ENCODE results near the gene PLN. TPM values are rescaled to one million over a fixed set of nuclear protein-coding genes. Genes with fewer than 3 reads are reported as not detected.

Gene PLN
- total and polyA plus RNA-seq, 2 experiments from 2014 or later, result not detected

- 97% methylated on average over 2 of the region's 2 CpGs for WGBS, 2 experiments (ENCODE audit: low coverage in 1 of 2, low lambda C conversion rate in 2 of 2, missing lambda C conversion rate in 2 of 2)
- Histone ChIP-seq H3K9me3 (ENCODE audit: low read depth) (no peaks in the 10 kb centered on the region), H3K79me2 (ENCODE audit: insufficient read depth) (peaks cover 88% of the 10 kb centered on the region)
Observed at GRCh38 chr6:118536478-118536877, 11.6 kb upstream of the PLN start.

GRCh38 chr6:118537574-118537973, 10.5 kb upstream of the PLN start:
- Histone ChIP-seq H3K9me3 (ENCODE audit: low read depth) (no peaks in the 10 kb centered on the region), H3K9me2 (ENCODE audit: insufficient read depth) (no peaks in the 10 kb centered on the region), H4K20me1 (ENCODE audit: insufficient read depth) (no peaks in the 10 kb centered on the region), H3K36me3 (ENCODE audit: low read depth) (no peaks in the 10 kb centered on the region), H3K4me2 (ENCODE audit: unreplicated experiment) (no peak overlapping the region), H3K27me3 (replicated peaks; ENCODE audit: insufficient read depth) (no peaks in the 10 kb centered on the region), H3K4me1 (ENCODE audit: insufficient read depth) (peaks cover 37% of the 10 kb centered on the region), H3K27ac (no peak overlapping the region), H3K79me2 (ENCODE audit: insufficient read depth) (peaks cover 86% of the 10 kb centered on the region), H2AFZ (no peak overlapping the region), H3F3A (ENCODE audit: insufficient read depth) (peaks cover 10% of the 10 kb centered on the region), H3K4me3 (no peak overlapping the region), H3K9ac (no peak overlapping the region)
- no peak for TF ChIP-seq EZH2phosphoT487 (IDR thresholded peaks at IDR 0.05; ENCODE audit: insufficient read depth, low read depth)
- TF ChIP-seq EZH2 (IDR thresholded peaks at IDR 0.05; ENCODE audit: insufficient read depth, poor library complexity, severe bottlenecking), result no peak
- peak; percentile 19 for DNase-seq
- 47 to 55% methylated on average over 2 of the region's 2 CpGs for WGBS, 2 experiments (ENCODE audit: low coverage in 1 of 2, low lambda C conversion rate in 2 of 2, missing lambda C conversion rate in 2 of 2)
- in situ Hi-C loops (cut with MboI), result no loop called here

More at GRCh38 chr6:118536478-118536877, 11.6 kb upstream of the PLN start:
- H3F3A ChIP-seq (ENCODE audit: insufficient read depth), result 0 out of 2 replicates have a peak, but pooled peaks cover 5% of the 10 kb centered on the region
- no peaks in the 10 kb centered on the region for H3K9me2 ChIP-seq (ENCODE audit: insufficient read depth)
- peaks cover 26% of the 10 kb centered on the region for H3K4me1 ChIP-seq (ENCODE audit: insufficient read depth)
- H3K4me2 ChIP-seq (ENCODE audit: unreplicated experiment), result no peak overlapping the region
- TF ChIP-seq EZH2 (IDR thresholded peaks at IDR 0.05; ENCODE audit: insufficient read depth, poor library complexity, severe bottlenecking), result no peak
- no peak for TF ChIP-seq EZH2phosphoT487 (IDR thresholded peaks at IDR 0.05; ENCODE audit: insufficient read depth, low read depth)
- DNase-seq, result no peak
- H3K36me3 ChIP-seq (ENCODE audit: low read depth), result peaks cover 3% of the 10 kb centered on the region; the same call in 1 of the 2 replicates
- H2AFZ ChIP-seq, result no peak overlapping the region
- no peaks in the 10 kb centered on the region for H3K27me3 ChIP-seq (replicated peaks; ENCODE audit: insufficient read depth)
- H4K20me1 ChIP-seq (ENCODE audit: insufficient read depth), result no peaks in the 10 kb centered on the region
- H3K4me3 ChIP-seq, result no peak overlapping the region
- no peak overlapping the region for H3K9ac ChIP-seq
- H3K27ac ChIP-seq, result no peak overlapping the region
- in situ Hi-C loops (cut with MboI), result no loop called here

- no peaks in the 10 kb centered on the region for H4K20me1 ChIP-seq (ENCODE audit: insufficient read depth)
- no peaks in the 10 kb centered on the region for H3K27me3 ChIP-seq (replicated peaks; ENCODE audit: insufficient read depth)
- H3K9me2 ChIP-seq (ENCODE audit: insufficient read depth), result no peaks in the 10 kb centered on the region
- peaks cover 85% of the 10 kb centered on the region for H3K79me2 ChIP-seq (ENCODE audit: insufficient read depth)
- peak overlapping the region; percentile 37; the same call in 1 of the 2 replicates for H3K4me3 ChIP-seq
- in situ Hi-C loops (cut with MboI), result no loop called here
- no peak overlapping the region for H2AFZ ChIP-seq
- peaks cover 57% of the 10 kb centered on the region for H3K4me1 ChIP-seq (ENCODE audit: insufficient read depth)
- peak overlapping the region; percentile 43; the same call in 1 of the 2 replicates for H3K9ac ChIP-seq
- peaks cover 13% of the 10 kb centered on the region for H3F3A ChIP-seq (ENCODE audit: insufficient read depth)
- peak overlapping the region; percentile 80 for H3K27ac ChIP-seq
- TF ChIP-seq EZH2phosphoT487 (IDR thresholded peaks at IDR 0.05; ENCODE audit: insufficient read depth, low read depth) (no peak), EZH2 (IDR thresholded peaks at IDR 0.05; ENCODE audit: insufficient read depth, poor library complexity, severe bottlenecking) (no peak)
- no peaks in the 10 kb centered on the region for H3K9me3 ChIP-seq (ENCODE audit: low read depth)
- DNase-seq, result peak; percentile 95
- WGBS, 2 experiments (ENCODE audit: low coverage in 1 of 2, low lambda C conversion rate in 2 of 2, missing lambda C conversion rate in 2 of 2), result 71 to 88% methylated on average over 3 of the region's 3 CpGs
- H3K36me3 ChIP-seq (ENCODE audit: low read depth), result no peaks in the 10 kb centered on the region
- H3K4me2 ChIP-seq (ENCODE audit: unreplicated experiment), result peak overlapping the region; percentile 30
Observed at GRCh38 chr6:118542184-118542952, 5.7 kb upstream of the PLN start.

- in situ Hi-C loops (cut with MboI), result no loop called here
- H3K36me3 ChIP-seq (ENCODE audit: low read depth), result no peaks in the 10 kb centered on the region
- H3F3A ChIP-seq (ENCODE audit: insufficient read depth), result peaks cover 8% of the 10 kb centered on the region
- no peaks in the 10 kb centered on the region for H3K9me2 ChIP-seq (ENCODE audit: insufficient read depth)
- no peak overlapping the region for H2AFZ ChIP-seq
- whole genome bisulfite sequencing, 2 experiments (ENCODE audit: low coverage in 1 of 2, low lambda C conversion rate in 2 of 2, missing lambda C conversion rate in 2 of 2), result 94 to 98% methylated on average over 3 of the region's 3 CpGs
- H3K4me1 ChIP-seq (ENCODE audit: insufficient read depth), result peaks cover 44% of the 10 kb centered on the region
- peaks cover 93% of the 10 kb centered on the region for H3K79me2 ChIP-seq (ENCODE audit: insufficient read depth)
- no peak overlapping the region for H3K27ac ChIP-seq
- DNase-seq, result no peak
- H4K20me1 ChIP-seq (ENCODE audit: insufficient read depth), result no peaks in the 10 kb centered on the region
- no peaks in the 10 kb centered on the region for H3K27me3 ChIP-seq (replicated peaks; ENCODE audit: insufficient read depth)
- no peak overlapping the region for H3K4me3 ChIP-seq
- H3K9ac ChIP-seq, result no peak overlapping the region
- TF ChIP-seq EZH2 (IDR thresholded peaks at IDR 0.05; ENCODE audit: insufficient read depth, poor library complexity, severe bottlenecking), result no peak
- no peak for TF ChIP-seq EZH2phosphoT487 (IDR thresholded peaks at IDR 0.05; ENCODE audit: insufficient read depth, low read depth)
- no peak overlapping the region for H3K4me2 ChIP-seq (ENCODE audit: unreplicated experiment)
- H3K9me3 ChIP-seq (ENCODE audit: low read depth), result no peaks in the 10 kb centered on the region
Observed at GRCh38 chr6:118544105-118544504, 4.0 kb upstream of the PLN start.
